ENCODE data around the gene LACTBL1.
A peak's percentile ranks its signal among the peaks of the same experiment; 100 is the strongest.
"Not testable (repeated sequence)": the region's sequence is repeated elsewhere in the genome, so short reads cannot be mapped to it uniquely, and the experiment has no call there.

The LACTBL1 gene

GRCh38 chr1:22972760-22973159 lies at the start of gene LACTBL1:
TSS of gene LACTBL1 (minus strand) at chr1:22972866. CDS start at chr1:22972316, 550 bp downstream.
- no peak for DNase-seq (ENCODE audit: low spot score)

GRCh38 chr1:23021834-23022233 lies 49.2 kb upstream of the LACTBL1 start:
- no peak for DNase-seq (ENCODE audit: low spot score)

- DNase-seq (ENCODE audit: low spot score) = peak; percentile 32
These were observed 48.2 kb upstream of the LACTBL1 start for GRCh38 chr1:23020706-23021405.

- DNase-seq (ENCODE audit: low spot score) = peak; percentile 68
These were observed 47.4 kb upstream of the LACTBL1 start for GRCh38 chr1:23019863-23020625.

GRCh38 chr1:23019094-23019862 lies 46.6 kb upstream of the LACTBL1 start, which contains the start of gene KDM1A:
TSS of gene KDM1A (plus strand) at chr1:23019468. CDS start at chr1:23019597, 129 bp downstream.
- peak; percentile 96 for DNase-seq (ENCODE audit: low spot score)

GRCh38 chr1:23018661-23019093 lies 46.0 kb upstream of the LACTBL1 start:
- DNase-seq (ENCODE audit: low spot score) = no peak

GRCh38 chr1:23013657-23014056 lies 41.0 kb upstream of the LACTBL1 start:
- DNase-seq (ENCODE audit: low spot score) = peak; percentile 46

- not testable (repeated sequence) for DNase-seq (ENCODE audit: low spot score)
These were observed 37.4 kb upstream of the LACTBL1 start for GRCh38 chr1:23010025-23010424.

GRCh38 chr1:23008901-23009300 lies 36.2 kb upstream of the LACTBL1 start:
- no peak for DNase-seq (ENCODE audit: low spot score)

- DNase-seq (ENCODE audit: low spot score) = no peak
These were observed 34.4 kb upstream of the LACTBL1 start for GRCh38 chr1:23007106-23007505.

GRCh38 chr1:23004769-23005168 lies 32.1 kb upstream of the LACTBL1 start:
- DNase-seq (ENCODE audit: low spot score) = not testable (repeated sequence)

GRCh38 chr1:23004112-23004511 lies 31.4 kb upstream of the LACTBL1 start:
- no peak for DNase-seq (ENCODE audit: low spot score)

GRCh38 chr1:23002218-23002617 lies 29.6 kb upstream of the LACTBL1 start:
- DNase-seq (ENCODE audit: low spot score) = not testable (repeated sequence)

GRCh38 chr1:23000133-23000532 lies 27.5 kb upstream of the LACTBL1 start:
- not testable (repeated sequence) for DNase-seq (ENCODE audit: low spot score)

GRCh38 chr1:22997528-22997927 lies 24.9 kb upstream of the LACTBL1 start:
- not testable (repeated sequence) for DNase-seq (ENCODE audit: low spot score)

- DNase-seq (ENCODE audit: low spot score) = no peak
These were observed 23.1 kb upstream of the LACTBL1 start for GRCh38 chr1:22995774-22996173.

- DNase-seq (ENCODE audit: low spot score) = not testable (repeated sequence)
These were observed 20.6 kb upstream of the LACTBL1 start for GRCh38 chr1:22993220-22993795.

GRCh38 chr1:22992384-22992783 lies 19.7 kb upstream of the LACTBL1 start:
- DNase-seq (ENCODE audit: low spot score) = not testable (repeated sequence)

- DNase-seq (ENCODE audit: low spot score) = no peak
These were observed 11.3 kb upstream of the LACTBL1 start for GRCh38 chr1:22983944-22984343.

- not testable (repeated sequence) for DNase-seq (ENCODE audit: low spot score)
These were observed 7.8 kb upstream of the LACTBL1 start for GRCh38 chr1:22980471-22980790.

- DNase-seq (ENCODE audit: low spot score) = no peak
These were observed 5.6 kb upstream of the LACTBL1 start for GRCh38 chr1:22978299-22978698.
